ENCODE measurements around the gene C7orf25. TPM values are rescaled to one million over a fixed set of nuclear protein-coding genes. Genes with fewer than 3 reads are reported as not detected.

Gene C7orf25
- polyA plus RNA-seq, 6 donors from 2014 or later = 0.69 to 6.9 (median 2.8) TPM

GRCh38 chr7:42939457-42940240, 27.8 kb upstream of the C7orf25 start:
- Mint-ChIP-seq H3K27me3 (no peaks in the 10 kb centered on the region), H3K4me3 (no peak overlapping the region), H3K4me1 (peaks cover 0 to 4% (median 0%) of the 10 kb centered on the region in 3 donors), H3K9me3 (no peaks in the 10 kb centered on the region), H3K36me3 (peaks cover 4 to 7% of the 10 kb centered on the region in 2 donors), H3K27ac (no peak overlapping the region)
- ATAC-seq (ENCODE audit: low read depth in 2 of 2) (no peak), DNase-seq (no peak)

- ATAC-seq (ENCODE audit: low read depth in 2 of 2) (no peak), DNase-seq (no peak)
- Mint-ChIP-seq H3K9me3 (no peaks in the 10 kb centered on the region), H3K4me3 (peak overlapping the region in 1 of 8 donors; percentile 13), H3K36me3 (peaks cover 4 to 13% of the 10 kb centered on the region in 2 donors), H3K27me3 (no peaks in the 10 kb centered on the region), H3K27ac (peak overlapping the region in 1 of 6 donors; percentile 15), H3K4me1 (peaks cover 18 to 28% (median 23%) of the 10 kb centered on the region in 3 donors)
These were observed 24.0 kb upstream of the C7orf25 start for GRCh38 chr7:42935861-42936260.

GRCh38 chr7:42934291-42934690, 22.4 kb upstream of the C7orf25 start:
- Mint-ChIP-seq H3K36me3 (peaks cover 4 to 13% of the 10 kb centered on the region in 2 donors), H3K4me1 (peaks cover 25 to 42% (median 31%) of the 10 kb centered on the region in 3 donors), H3K4me3 (peak overlapping the region in 6 of 8 donors; percentile 5 to 99 (median 51)), H3K27me3 (no peaks in the 10 kb centered on the region), H3K27ac (peak overlapping the region in 1 of 6 donors; percentile 44), H3K9me3 (no peaks in the 10 kb centered on the region)
- DNase-seq (no peak), ATAC-seq (ENCODE audit: low read depth in 2 of 2) (no peak)

GRCh38 chr7:42932811-42933591, 21.1 kb upstream of the C7orf25 start:
- Mint-ChIP-seq H3K27me3 (no peaks in the 10 kb centered on the region), H3K4me1 (peaks cover 30 to 51% (median 38%) of the 10 kb centered on the region in 3 donors), H3K36me3 (peaks cover 0 to 13% of the 10 kb centered on the region in 2 donors), H3K27ac (peak overlapping the region; percentile 91 to 99 (median 96)), H3K4me3 (peak overlapping the region; percentile 95 to 100 (median 98)), H3K9me3 (no peaks in the 10 kb centered on the region)
- ATAC-seq (ENCODE audit: low read depth in 2 of 2) (no peak), DNase-seq (no peak)

GRCh38 chr7:42931834-42932651, 20.2 kb upstream of the C7orf25 start, which contains the start of the genes MRPL32 and PSMA2:
MRPL32 (plus strand) TSS chr7:42932376; CDS start chr7:42932387, 11 bp downstream.
PSMA2 (minus strand) TSS chr7:42932174; CDS start chr7:42932158, 16 bp downstream.
- no peaks in the 10 kb centered on the region for H3K27me3 Mint-ChIP-seq
- peaks cover 30 to 57% (median 46%) of the 10 kb centered on the region in 3 donors for H3K4me1 Mint-ChIP-seq

GRCh38 chr7:42931447-42931833, 19.6 kb upstream of the C7orf25 start:
- Mint-ChIP-seq H3K4me3 (peak overlapping the region; percentile 95 to 100 (median 98)), H3K27me3 (no peaks in the 10 kb centered on the region), H3K27ac (peak overlapping the region; percentile 91 to 99 (median 96)), H3K36me3 (peaks cover 0 to 7% of the 10 kb centered on the region in 2 donors), H3K9me3 (no peaks in the 10 kb centered on the region), H3K4me1 (peaks cover 30 to 57% (median 46%) of the 10 kb centered on the region in 3 donors)
- ATAC-seq (ENCODE audit: low read depth in 2 of 2) = no peak
- DNase-seq = peak; percentile 20

More at GRCh38 chr7:42931834-42932651, 20.2 kb upstream of the C7orf25 start, which contains the start of the genes MRPL32 and PSMA2:
- DNase-seq (peak; percentile 94), ATAC-seq (ENCODE audit: low read depth in 2 of 2) (peak; percentile 98 to 99)
- Mint-ChIP-seq H3K36me3 (peaks cover 0 to 8% of the 10 kb centered on the region in 2 donors), H3K4me3 (peak within 1 kb of the TSS; percentile 95 to 100 (median 98)), H3K9me3 (no peaks in the 10 kb centered on the region), H3K27ac (peak within 1 kb of the TSS; percentile 91 to 99 (median 96))

GRCh38 chr7:42930889-42931288, 19.0 kb upstream of the C7orf25 start:
- H3K27ac Mint-ChIP-seq = peak overlapping the region; percentile 34 to 99 (median 96)
- H3K27me3 Mint-ChIP-seq = no peaks in the 10 kb centered on the region
- H3K36me3 Mint-ChIP-seq = peaks cover 0 to 7% of the 10 kb centered on the region in 2 donors
- no peaks in the 10 kb centered on the region for H3K9me3 Mint-ChIP-seq
- no peak for ATAC-seq (ENCODE audit: low read depth in 2 of 2)
- peak overlapping the region; percentile 95 to 100 (median 98) for H3K4me3 Mint-ChIP-seq
- no peak for DNase-seq
- peaks cover 30 to 57% (median 46%) of the 10 kb centered on the region in 3 donors for H3K4me1 Mint-ChIP-seq

- Mint-ChIP-seq H3K36me3 (peaks cover 2 to 7% of the 10 kb centered on the region in 2 donors), H3K27me3 (no peaks in the 10 kb centered on the region), H3K27ac (peak overlapping the region in 4 of 6 donors; percentile 39 to 98 (median 61)), H3K4me3 (peak overlapping the region in 5 of 8 donors; percentile 2 to 61 (median 54)), H3K9me3 (no peaks in the 10 kb centered on the region), H3K4me1 (peaks cover 39 to 68% (median 54%) of the 10 kb centered on the region in 3 donors)
- ATAC-seq (ENCODE audit: low read depth in 2 of 2) (no peak), DNase-seq (no peak)
These were observed 17.6 kb upstream of the C7orf25 start for GRCh38 chr7:42929449-42929848.

GRCh38 chr7:42928754-42929153, 16.9 kb upstream of the C7orf25 start:
- Mint-ChIP-seq H3K4me1 (peaks cover 37 to 63% (median 50%) of the 10 kb centered on the region in 3 donors), H3K4me3 (peak overlapping the region in 1 of 8 donors; percentile 56), H3K9me3 (no peaks in the 10 kb centered on the region), H3K27me3 (no peaks in the 10 kb centered on the region), H3K27ac (peak overlapping the region in 4 of 6 donors; percentile 10 to 47 (median 36)), H3K36me3 (peaks cover 4 to 7% of the 10 kb centered on the region in 2 donors)
- ATAC-seq (ENCODE audit: low read depth in 2 of 2) (no peak), DNase-seq (no peak)

- Mint-ChIP-seq H3K9me3 (no peaks in the 10 kb centered on the region), H3K27me3 (no peaks in the 10 kb centered on the region), H3K4me1 (peaks cover 27 to 45% (median 33%) of the 10 kb centered on the region in 3 donors), H3K4me3 (peak overlapping the region in 1 of 8 donors; percentile 30), H3K36me3 (peaks cover 0 to 21% of the 10 kb centered on the region in 2 donors), H3K27ac (peak overlapping the region in 2 of 6 donors; percentile 7 to 49)
- ATAC-seq (ENCODE audit: low read depth in 2 of 2) (no peak), DNase-seq (no peak)
These were observed 14.3 kb upstream of the C7orf25 start for GRCh38 chr7:42926204-42926603.

GRCh38 chr7:42925630-42926029, 13.8 kb upstream of the C7orf25 start:
- H3K27ac Mint-ChIP-seq = peak overlapping the region in 3 of 6 donors; percentile 8 to 34 (median 17)
- H3K4me1 Mint-ChIP-seq = peaks cover 27 to 40% (median 33%) of the 10 kb centered on the region in 3 donors
- peaks cover 5 to 26% of the 10 kb centered on the region in 2 donors for H3K36me3 Mint-ChIP-seq
- no peak overlapping the region for H3K4me3 Mint-ChIP-seq
- no peaks in the 10 kb centered on the region for H3K9me3 Mint-ChIP-seq
- ATAC-seq (ENCODE audit: low read depth in 2 of 2) (no peak), DNase-seq (no peak)
- no peaks in the 10 kb centered on the region for H3K27me3 Mint-ChIP-seq

- DNase-seq (no peak), ATAC-seq (ENCODE audit: low read depth in 2 of 2) (peak; percentile 32 to 48)
- H3K4me1 Mint-ChIP-seq = peaks cover 20 to 29% (median 25%) of the 10 kb centered on the region in 3 donors
- peaks cover 8 to 38% of the 10 kb centered on the region in 2 donors for H3K36me3 Mint-ChIP-seq
- H3K4me3 Mint-ChIP-seq = peak overlapping the region in 4 of 8 donors; percentile 4 to 33 (median 8)
- H3K9me3 Mint-ChIP-seq = no peaks in the 10 kb centered on the region
- no peaks in the 10 kb centered on the region for H3K27me3 Mint-ChIP-seq
- H3K27ac Mint-ChIP-seq = peak overlapping the region in 3 of 6 donors; percentile 29 to 76 (median 39)
These were observed 12.5 kb upstream of the C7orf25 start for GRCh38 chr7:42924223-42924838.

Measured in naive B cell (primary cell).